K562 (cell line): ENCODE results near the gene RCN2. TPM values are rescaled to one million over a fixed set of nuclear protein-coding genes. Genes with fewer than 3 reads are reported as not detected.

ENCODE experiments used
- BCOR ChIP-seq: fragments of 450-650 bp; IDR thresholded peaks from 2 replicates; pipeline ENCODE4 v1.6.1; 2016
- BHLHE40 ChIP-seq: IDR thresholded peaks from 2 replicates; pipeline ENCODE4 v1.6.1; 2011; ENCODE audit warnings: low read length, improper control_type of control experiment
- CCAR2 ChIP-seq: fragments of 200-400 bp; formaldehyde crosslinking; IDR thresholded peaks from 2 replicates; pipeline ENCODE4 v1.6.1; 2017; ENCODE audit warnings: mild to moderate bottlenecking, low read depth, low read length
- CEBPZ ChIP-seq: fragments of 150-350 bp; IDR thresholded peaks from 2 replicates; pipeline ENCODE4 v1.6.1; 2014; ENCODE audit warnings: low read depth, mild to moderate bottlenecking, low read length, borderline replicate concordance
- CREM ChIP-seq: IDR thresholded peaks from 2 replicates; pipeline ENCODE4 v1.6.1; 2014; ENCODE audit warnings: antibody characterized with exemption, low read depth
- ETS1 ChIP-seq: conservative IDR thresholded peaks from 2 replicates; pipeline ENCODE4 v1.6.1; 2011; ENCODE audit warnings: low read depth, mild to moderate bottlenecking, low read length; ENCODE audit not compliant: control insufficient read depth
- HDAC1 ChIP-seq, 2 experiments: fragments of 450-650 bp; IDR thresholded peaks; 2 replicates each; pipeline ENCODE4 v1.6.1; 2016 to 2017; ENCODE audit warnings: inconsistent platforms in 1 of 2, mild to moderate bottlenecking in 1 of 2, moderate library complexity in 1 of 2
- HDAC6 ChIP-seq: IDR thresholded peaks from 2 replicates; pipeline ENCODE4 v1.6.1; 2012; ENCODE audit warnings: low read depth, mild to moderate bottlenecking, control low read depth, inconsistent platforms, low read length, moderate library complexity
- HINFP ChIP-seq: fragments of 450-650 bp; conservative IDR thresholded peaks from 2 replicates; pipeline ENCODE4 v1.6.1; 2016; ENCODE audit warnings: missing genetic modification characterization, low read depth, mild to moderate bottlenecking, control low read depth, missing compliant biosample characterization
- KDM1A ChIP-seq, 2 experiments: fragments of 450-650 bp; IDR thresholded peaks; 2 replicates each; pipeline ENCODE4 v1.6.1; 2016; ENCODE audit warnings: mild to moderate bottlenecking in 2 of 2
- L3MBTL2 ChIP-seq: fragments of 450-650 bp; IDR thresholded peaks from 2 replicates; pipeline ENCODE4 v1.6.1; 2016; ENCODE audit warnings: mild to moderate bottlenecking, moderate library complexity
- MYBL2 ChIP-seq, 2 experiments: fragments of 450-650 bp in 1 of 2; sonication (generic) in 1 of 2; formaldehyde crosslinking in 1 of 2; IDR thresholded peaks; 2 replicates each; pipeline versions ENCODE4 v1.6.1 to v1.8.1; 2017 to 2022; ENCODE audit warnings: borderline replicate concordance in 1 of 2, inconsistent platforms in 1 of 2, low read depth in 1 of 2, mild to moderate bottlenecking in 1 of 2, missing genetic modification reagents in 1 of 2, moderate library complexity in 1 of 2
- NR4A1 ChIP-seq, 2 experiments: fragments of 250-450 bp in 1 of 2; fragments of 450-650 bp in 1 of 2; sonication (Bioruptor Pico) in 1 of 2; IDR thresholded peaks; 2 replicates each; pipeline versions ENCODE4 v1.4.0 to v1.6.1; 2016 to 2020; ENCODE audit warnings: mild to moderate bottlenecking in 2 of 2, missing compliant biosample characterization in 1 of 2, missing genetic modification characterization in 1 of 2, moderate library complexity in 1 of 2
- PML ChIP-seq: IDR thresholded peaks from 2 replicates; pipeline ENCODE4 v1.6.1; 2012; ENCODE audit warnings: low read length, inconsistent platforms
- POLR2A ChIP-seq: fragments of 450-650 bp; conservative IDR thresholded peaks from 2 replicates; pipeline ENCODE4 v1.6.1; 2016
- PRMT5 ChIP-seq: sonication (generic); formaldehyde crosslinking; IDR thresholded peaks from 2 replicates; pipeline ENCODE4 v1.5.0; 2020; ENCODE audit warnings: missing genetic modification reagents
- SLC30A9 ChIP-seq: fragments of 250-450 bp; sonication (Bioruptor Pico); IDR thresholded peaks from 2 replicates; pipeline ENCODE4 v1.8.0; 2022; ENCODE audit warnings: mild to moderate bottlenecking, moderate library complexity
- SMAD4 ChIP-seq: fragments of 250-450 bp; sonication (Bioruptor Pico); conservative IDR thresholded peaks from 2 replicates; pipeline ENCODE4 v1.8.0; 2021; ENCODE audit warnings: inconsistent platforms, mild to moderate bottlenecking, moderate library complexity
- SRSF9 ChIP-seq: fragments of 200-400 bp; formaldehyde crosslinking; IDR thresholded peaks from 2 replicates; pipeline ENCODE4 v1.6.1; 2017; ENCODE audit warnings: low read depth, low read length, borderline replicate concordance
- TOE1 ChIP-seq, 2 experiments: fragments of 450-650 bp in 1 of 2; sonication (generic) in 1 of 2; formaldehyde crosslinking in 1 of 2; IDR thresholded peaks; 2 replicates each; pipeline versions ENCODE4 v1.7.1 to v1.8.0; 2016 to 2022; ENCODE audit warnings: borderline replicate concordance in 2 of 2, mild to moderate bottlenecking in 2 of 2, antibody characterized with exemption in 1 of 2, inconsistent platforms in 1 of 2, low read depth in 1 of 2, missing genetic modification reagents in 1 of 2, moderate library complexity in 1 of 2
- ZEB2 ChIP-seq: fragments of 450-650 bp; IDR thresholded peaks from 2 replicates; pipeline ENCODE4 v1.6.1; 2016
- polyA plus RNA-seq, 8 experiments: library from polyadenylated mRNA; depleted of rRNA in 4 of 8; stranded (reverse) in 5 of 8; unstranded in 3 of 8; fragments of >200 nt; fragmentation: Nextera tagmentation in 2 of 8; fragmentation: Illumina TruSeq in 1 of 8; extraction: Ambion mirVana in 2 of 8; extraction: Trizol in 1 of 8; gene quantifications; 2 replicates each; pipeline versions ENCODE4 v1.2.1 to v1.2.3, GENCODE V29; 2011 to 2014; ENCODE audit warnings: inconsistent platforms in 1 of 8, missing spikeins in 1 of 8
- total RNA-seq, 7 experiments: library from RNA; depleted of rRNA in 6 of 7; stranded (reverse); fragments of >200 nt in 6 of 7; fragmentation: Illumina TruSeq in 2 of 7; extraction: Trizol in 2 of 7; gene quantifications; 2 replicates each; pipeline versions ENCODE4 v1.2.1 to v1.2.3, GENCODE V29; 2011 to 2021; ENCODE audit warnings: low replicate concordance in 1 of 7

The RCN2 gene
- total and polyA plus RNA-seq, 9 of the 15 experiments (the other 6 are each of a cell fraction or from before 2014, with no cell fraction given), result 20.9 to 63.6 (median 52.8) TPM

GRCh38 chr15:76931397-76932134 lies at the start of gene RCN2 (continued):
- TF ChIP-seq CEBPZ (peak; percentile 30; the same call in 1 of the 2 replicates), SMAD4 (CRISPR knock-in tag) (0 out of 2 replicates have a peak, but pooled peaks have one; percentile 19), ZEB2 (no peak), PRMT5 (CRISPR knock-in tag) (no peak), HDAC1 (IDR thresholded peaks at IDR 0.05) (no peak), NR4A1 (CRISPR knock-in tag; IDR thresholded peaks at IDR 0.05) (no peak), NR4A1 (tag; IDR thresholded peaks at IDR 0.05) (no peak), KDM1A (IDR thresholded peaks at IDR 0.05) (no peak), PML (peak; percentile 75), L3MBTL2 (peak; percentile 85), HDAC6 (no peak), BHLHE40 (no peak), BCOR (no peak), ETS1 (0 out of 2 replicates have a peak, but pooled peaks have one; percentile 17), MYBL2 (IDR thresholded peaks at IDR 0.05; ENCODE audit: low read depth) (no peak), MYBL2 (CRISPR knock-in tag; IDR thresholded peaks at IDR 0.05; ENCODE audit: borderline replicate concordance) (no peak), SRSF9 (no peak), CCAR2 (no peak), HINFP (tag) (no peak), POLR2A (peak; percentile 94), TOE1 (IDR thresholded peaks at IDR 0.05; ENCODE audit: borderline replicate concordance) (no peak), TOE1 (CRISPR knock-in tag; IDR thresholded peaks at IDR 0.05; ENCODE audit: borderline replicate concordance, low read depth) (no peak), SLC30A9 (CRISPR knock-in tag) (no peak; the same call in 1 of the 2 replicates), CREM (peak; percentile 74)
